ENCODE data around the gene PKLR.
A peak's percentile ranks its signal among the peaks of the same experiment; 100 is the strongest.

The PKLR gene

DNA sequence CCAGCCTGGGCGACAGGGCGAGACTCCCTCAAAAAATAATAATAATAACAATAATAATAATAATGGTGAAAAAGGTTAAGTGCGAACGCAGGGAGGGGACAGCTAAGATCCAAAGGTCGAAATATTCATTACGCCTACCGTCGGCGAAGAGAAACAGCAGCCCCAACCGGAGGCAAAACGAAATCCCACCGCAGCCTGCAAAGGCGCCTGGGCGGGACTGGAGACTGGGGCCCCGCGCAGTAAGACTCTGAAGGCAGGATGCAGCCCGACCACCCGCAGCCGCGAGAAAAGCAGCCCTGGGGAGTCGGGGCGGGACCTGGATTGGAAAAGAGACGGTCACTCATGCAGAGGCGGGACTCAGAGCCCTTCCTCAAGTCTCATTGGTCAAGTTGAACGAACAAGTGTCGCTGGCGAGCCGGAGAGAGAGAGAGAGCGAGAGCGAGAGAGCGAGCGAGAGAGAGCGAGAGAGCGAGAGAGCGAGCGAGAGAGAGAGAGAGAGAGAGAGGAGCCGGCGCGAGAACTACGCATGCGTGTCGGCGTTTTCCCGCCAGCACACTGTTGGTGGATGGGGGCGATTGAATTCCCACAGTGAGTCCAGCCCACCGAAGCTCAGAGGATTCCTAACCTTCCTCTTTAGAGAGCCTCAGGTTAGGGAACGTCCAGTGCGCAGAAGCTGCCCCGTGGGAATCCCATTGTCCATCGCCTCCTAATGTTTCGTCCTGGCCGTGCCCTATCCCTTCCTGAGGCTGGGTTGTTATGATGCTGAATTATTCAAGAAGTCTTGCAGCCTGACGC lies 56.7 kb downstream of the PKLR start:
- DNase-seq (ENCODE audit: low spot score), result peak; percentile 93
- TF ChIP-seq, protein P1, sequence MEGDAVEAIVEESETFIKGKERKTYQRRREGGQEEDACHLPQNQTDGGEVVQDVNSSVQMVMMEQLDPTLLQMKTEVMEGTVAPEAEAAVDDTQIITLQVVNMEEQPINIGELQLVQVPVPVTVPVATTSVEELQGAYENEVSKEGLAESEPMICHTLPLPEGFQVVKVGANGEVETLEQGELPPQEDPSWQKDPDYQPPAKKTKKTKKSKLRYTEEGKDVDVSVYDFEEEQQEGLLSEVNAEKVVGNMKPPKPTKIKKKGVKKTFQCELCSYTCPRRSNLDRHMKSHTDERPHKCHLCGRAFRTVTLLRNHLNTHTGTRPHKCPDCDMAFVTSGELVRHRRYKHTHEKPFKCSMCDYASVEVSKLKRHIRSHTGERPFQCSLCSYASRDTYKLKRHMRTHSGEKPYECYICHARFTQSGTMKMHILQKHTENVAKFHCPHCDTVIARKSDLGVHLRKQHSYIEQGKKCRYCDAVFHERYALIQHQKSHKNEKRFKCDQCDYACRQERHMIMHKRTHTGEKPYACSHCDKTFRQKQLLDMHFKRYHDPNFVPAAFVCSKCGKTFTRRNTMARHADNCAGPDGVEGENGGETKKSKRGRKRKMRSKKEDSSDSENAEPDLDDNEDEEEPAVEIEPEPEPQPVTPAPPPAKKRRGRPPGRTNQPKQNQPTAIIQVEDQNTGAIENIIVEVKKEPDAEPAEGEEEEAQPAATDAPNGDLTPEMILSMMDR (IDR thresholded peaks at IDR 0.05; ENCODE audit: extremely low read depth, missing control alignments), result peak; percentile 20

DNA sequence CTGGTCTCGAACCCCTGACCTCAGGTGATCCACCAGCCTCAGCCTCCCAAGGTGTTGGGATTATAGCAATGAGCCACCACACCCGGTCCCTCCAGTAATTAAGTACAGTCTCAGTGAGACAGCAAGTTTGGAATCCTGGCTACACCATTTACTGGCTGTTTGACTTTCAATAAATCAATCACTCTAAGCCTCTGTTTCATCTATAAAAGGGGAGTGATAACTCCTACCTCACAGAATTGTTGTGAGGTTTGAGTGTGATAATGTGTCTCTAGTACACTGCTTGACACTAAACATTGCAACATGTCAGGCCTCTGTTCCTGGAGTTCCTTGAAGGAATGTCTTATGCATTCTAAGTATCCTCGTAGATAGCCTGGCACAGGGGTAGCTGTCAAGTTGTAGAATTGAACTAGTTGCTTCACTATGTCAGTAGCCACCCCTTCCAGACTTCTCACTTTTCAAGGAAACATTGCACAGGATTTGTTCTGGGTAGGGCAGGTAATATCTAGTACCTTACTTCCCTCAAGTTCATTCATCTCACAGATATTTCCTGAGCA lies 58.4 kb downstream of the PKLR start:
- TF ChIP-seq, protein P1 (IDR thresholded peaks at IDR 0.05; ENCODE audit: extremely low read depth, missing control alignments), result no peak
- DNase-seq (ENCODE audit: low spot score), result no peak

DNA sequence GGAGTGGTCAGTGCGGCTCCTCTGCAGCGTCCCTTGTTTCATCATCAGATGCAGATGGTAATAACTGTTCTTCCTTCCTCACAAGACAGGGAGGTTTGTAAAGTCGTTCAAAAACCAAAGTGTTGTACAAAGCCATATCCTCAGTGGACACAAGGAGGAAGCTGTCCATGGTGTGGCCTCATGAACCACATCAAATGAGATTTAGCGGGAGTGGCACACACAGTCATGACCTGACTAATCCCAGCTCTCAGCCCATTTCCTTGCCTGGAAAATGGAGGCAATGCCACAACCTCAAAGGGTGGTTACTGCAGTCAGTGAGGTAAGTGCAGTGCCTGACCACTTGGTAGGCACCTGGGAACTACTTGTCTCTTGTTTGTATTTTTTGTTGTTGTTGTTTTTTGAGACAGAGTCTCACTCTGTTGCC lies 59.4 kb downstream of the PKLR start:
- TF ChIP-seq, protein P1 (IDR thresholded peaks at IDR 0.05; ENCODE audit: extremely low read depth, missing control alignments), result no peak
- DNase-seq (ENCODE audit: low spot score), result no peak

DNA sequence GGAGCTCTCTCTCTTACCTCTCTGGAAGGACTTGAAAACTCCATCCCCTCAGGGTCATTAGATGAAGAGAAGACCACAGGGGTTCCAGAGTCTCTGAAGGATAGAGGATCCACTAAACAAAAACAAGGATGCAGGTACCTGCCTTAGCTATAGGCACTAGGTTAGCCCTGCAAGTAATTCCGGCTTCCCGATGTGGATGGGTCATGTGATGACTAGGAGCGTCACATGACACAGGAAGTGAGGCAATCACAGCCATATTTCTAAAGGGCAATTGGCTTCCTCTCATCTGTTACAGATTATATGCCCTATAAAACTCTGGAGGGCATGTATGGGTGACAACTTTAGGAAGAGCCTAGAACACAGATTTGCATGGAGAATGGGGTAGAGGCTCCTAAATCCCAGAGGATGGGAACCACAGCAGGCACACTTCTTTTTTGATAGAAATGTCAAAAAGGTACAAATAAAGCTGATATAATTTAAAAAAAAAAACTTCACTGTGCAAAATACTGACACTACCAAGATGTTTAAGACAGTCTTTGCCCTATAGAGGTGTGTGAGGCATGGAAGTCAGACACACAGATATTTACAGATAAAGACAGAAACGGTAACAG lies 60.1 kb downstream of the PKLR start:
- TF ChIP-seq, protein P1 (IDR thresholded peaks at IDR 0.05; ENCODE audit: extremely low read depth, missing control alignments), result no peak
- DNase-seq (ENCODE audit: low spot score), result peak; percentile 72
